ENCODE data around the gene PLPP7. TPM values are rescaled to one million over a fixed set of nuclear protein-coding genes. Genes with fewer than 3 reads are reported as not detected.

The PLPP7 gene
- total RNA-seq, 1 experiment from 2014 or later = not detected

- H3K27me3 Mint-ChIP-seq (ENCODE audit: insufficient read depth, unreplicated experiment) = no peaks in the 10 kb centered on the region
- BruUV-seq (replicated peaks) = no TSS peak
- ChIA-PET POLR2A (no interaction called here), CTCF (interaction anchor here (1.2 kb wide), 1 partner anchor 48 kb away, joined by 4 read pairs; no protein-coding TSS in a partner anchor)
- intact Hi-C loops (cut with micrococcal nuclease) = no loop called here
- H3K9me3 Mint-ChIP-seq (ENCODE audit: unreplicated experiment) = no peaks in the 10 kb centered on the region
- H3K36me3 Mint-ChIP-seq (ENCODE audit: insufficient read depth, unreplicated experiment) = no peaks in the 10 kb centered on the region
- no peak for TF ChIP-seq CTCF (IDR thresholded peaks at IDR 0.05; ENCODE audit: unreplicated experiment)
- DNase-seq (ENCODE audit: unreplicated experiment) = no peak
- no peak overlapping the region for H3K4me3 Mint-ChIP-seq (ENCODE audit: unreplicated experiment)
- no peaks in the 10 kb centered on the region for H3K4me1 Mint-ChIP-seq (ENCODE audit: insufficient read depth, unreplicated experiment)
- no peak overlapping the region for H3K27ac Mint-ChIP-seq (ENCODE audit: low read depth, unreplicated experiment)
Observed at GRCh38 chr9:131288217-131288616, 1.3 kb upstream of the PLPP7 start.

- CTCF ChIA-PET = no interaction called here
- POLR2A ChIA-PET = interaction anchor here (0.5 kb wide), 2 partner anchors 34 to 235 kb away, joined by 3 to 4 read pairs; no protein-coding TSS in a partner anchor
- no peaks in the 10 kb centered on the region for H3K36me3 Mint-ChIP-seq (ENCODE audit: insufficient read depth, unreplicated experiment)
Observed at GRCh38 chr9:131290036-131290766, 678 bp downstream of the PLPP7 start.

DNA sequence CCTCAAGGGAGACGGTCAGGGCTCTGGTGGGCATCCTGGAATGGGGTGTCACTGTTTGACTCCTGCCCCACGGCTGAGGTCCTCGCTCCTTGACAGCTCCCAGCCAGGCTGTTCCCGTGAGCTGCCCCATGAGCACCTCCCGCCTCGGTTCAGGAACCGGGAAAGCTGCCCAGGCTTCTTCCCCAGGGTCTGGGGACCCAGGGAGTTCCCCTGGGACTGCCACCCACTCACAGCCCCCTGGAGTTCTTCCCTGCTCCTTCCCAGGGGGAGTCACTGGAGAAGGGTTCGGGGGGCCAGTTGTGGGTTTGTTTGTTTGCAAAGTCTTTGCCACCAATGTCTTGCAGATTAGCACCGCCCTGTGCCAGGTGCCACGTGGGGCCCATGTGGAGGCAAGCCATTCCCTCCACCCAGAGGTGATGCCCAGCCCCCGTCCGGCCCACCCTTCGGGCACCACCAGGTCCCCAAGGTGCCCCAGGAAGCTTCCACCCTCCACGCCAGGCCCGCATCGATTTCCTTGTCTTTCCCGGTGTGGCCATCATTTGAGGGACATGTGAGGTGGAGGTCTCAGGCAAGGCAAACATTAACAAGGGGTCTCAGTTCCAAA, 1.3 kb downstream of the PLPP7 start:
- intact Hi-C loops (cut with micrococcal nuclease) = no loop called here
- ChIA-PET POLR2A (no interaction called here), CTCF (no interaction called here)
- no peak for TF ChIP-seq CTCF (IDR thresholded peaks at IDR 0.05; ENCODE audit: unreplicated experiment)
- no peaks in the 10 kb centered on the region for H3K36me3 Mint-ChIP-seq (ENCODE audit: insufficient read depth, unreplicated experiment)
- no peak for DNase-seq (ENCODE audit: unreplicated experiment)
- H3K27me3 Mint-ChIP-seq (ENCODE audit: insufficient read depth, unreplicated experiment) = peaks cover 6% of the 10 kb centered on the region
- no peaks in the 10 kb centered on the region for H3K4me1 Mint-ChIP-seq (ENCODE audit: insufficient read depth, unreplicated experiment)
- BruUV-seq (replicated peaks) = no TSS peak
- no peak overlapping the region for H3K4me3 Mint-ChIP-seq (ENCODE audit: unreplicated experiment)
- no peaks in the 10 kb centered on the region for H3K9me3 Mint-ChIP-seq (ENCODE audit: unreplicated experiment)
- H3K27ac Mint-ChIP-seq (ENCODE audit: low read depth, unreplicated experiment) = no peak overlapping the region

More at GRCh38 chr9:131290036-131290766, 678 bp downstream of the PLPP7 start:
- no peaks in the 10 kb centered on the region for H3K4me1 Mint-ChIP-seq (ENCODE audit: insufficient read depth, unreplicated experiment)
- H3K27me3 Mint-ChIP-seq (ENCODE audit: insufficient read depth, unreplicated experiment) = no peaks in the 10 kb centered on the region
- intact Hi-C loops (cut with micrococcal nuclease) = no loop called here
- H3K27ac Mint-ChIP-seq (ENCODE audit: low read depth, unreplicated experiment) = no peak overlapping the region
- no TSS peak for BruUV-seq (replicated peaks)
- H3K9me3 Mint-ChIP-seq (ENCODE audit: unreplicated experiment) = no peaks in the 10 kb centered on the region
- no peak for DNase-seq (ENCODE audit: unreplicated experiment)
- TF ChIP-seq CTCF (IDR thresholded peaks at IDR 0.05; ENCODE audit: unreplicated experiment) = no peak
- no peak overlapping the region for H3K4me3 Mint-ChIP-seq (ENCODE audit: unreplicated experiment)

- Mint-ChIP-seq H3K9me3 (ENCODE audit: unreplicated experiment) (no peaks in the 10 kb centered on the region), H3K4me3 (ENCODE audit: unreplicated experiment) (no peak overlapping the region), H3K27me3 (ENCODE audit: insufficient read depth, unreplicated experiment) (peaks cover 16% of the 10 kb centered on the region), H3K36me3 (ENCODE audit: insufficient read depth, unreplicated experiment) (no peaks in the 10 kb centered on the region), H3K4me1 (ENCODE audit: insufficient read depth, unreplicated experiment) (no peaks in the 10 kb centered on the region), H3K27ac (ENCODE audit: low read depth, unreplicated experiment) (no peak overlapping the region)
- no TSS peak for BruUV-seq (replicated peaks)
- no peak for TF ChIP-seq CTCF (IDR thresholded peaks at IDR 0.05; ENCODE audit: unreplicated experiment)
- DNase-seq (ENCODE audit: unreplicated experiment) = no peak
- ChIA-PET CTCF (interaction anchor here (1.0 kb wide), 1 partner anchor 30 kb away, joined by 4 read pairs; no protein-coding TSS in a partner anchor), POLR2A (no interaction called here)
- intact Hi-C loops (cut with micrococcal nuclease) = no loop called here
Observed at GRCh38 chr9:131291795-131292315, 2.3 kb downstream of the PLPP7 start.
